Effector memory CD8-positive, alpha-beta T cell (primary cell): Measurements from ENCODE around the gene GATA1.
A peak's percentile ranks its signal among the peaks of the same experiment; 100 is the strongest.

Source experiments
- ATAC-seq: fragments of 150-1000 bp; cut with Tn5 transposase; replicated peaks from 2 replicates; pipeline ENCODE4 v1.10.0; 2021; ENCODE audit warnings: mild to moderate bottlenecking, moderate library complexity
- DNase-seq, 3 experiments: peaks; one replicate each; pipeline ENCODE4 v3.0.0; 2021
- H3K27ac Mint-ChIP-seq, 2 donors: one replicate each; pipeline ENCODE4 v1.8.0; 2022; ENCODE audit warnings: mild to moderate bottlenecking in 2 of 2, mixed read lengths in 2 of 2, moderate library complexity in 2 of 2
- H3K27me3 Mint-ChIP-seq, 2 donors: one replicate each; pipeline ENCODE4 v1.8.0; 2022; ENCODE audit warnings: mixed read lengths in 2 of 2
- H3K36me3 Mint-ChIP-seq: one replicate; pipeline ENCODE4 v1.8.0; 2022; ENCODE audit warnings: mild to moderate bottlenecking, moderate library complexity, mixed read lengths; ENCODE audit not compliant: insufficient read depth
- H3K4me1 Mint-ChIP-seq, 2 donors: one replicate each; pipeline ENCODE4 v1.8.0; 2022; ENCODE audit warnings: low read depth in 2 of 2, mixed read lengths in 2 of 2
- H3K4me3 Mint-ChIP-seq, 2 donors: one replicate each; pipeline ENCODE4 v1.8.0; 2022; ENCODE audit warnings: mild to moderate bottlenecking in 2 of 2, mixed read lengths in 2 of 2, moderate library complexity in 2 of 2
- H3K9me3 Mint-ChIP-seq, 2 donors: one replicate each; pipeline ENCODE4 v1.8.0; 2022; ENCODE audit warnings: mixed read lengths in 2 of 2

Gene GATA1

GRCh38 chrX:48827654-48827968 is 41.2 kb downstream of the GATA1 start:
- peak overlapping the region; percentile 66 to 81 for H3K4me3 Mint-ChIP-seq
- ATAC-seq: no peak
- H3K9me3 Mint-ChIP-seq: no peaks in the 10 kb centered on the region

DNA sequence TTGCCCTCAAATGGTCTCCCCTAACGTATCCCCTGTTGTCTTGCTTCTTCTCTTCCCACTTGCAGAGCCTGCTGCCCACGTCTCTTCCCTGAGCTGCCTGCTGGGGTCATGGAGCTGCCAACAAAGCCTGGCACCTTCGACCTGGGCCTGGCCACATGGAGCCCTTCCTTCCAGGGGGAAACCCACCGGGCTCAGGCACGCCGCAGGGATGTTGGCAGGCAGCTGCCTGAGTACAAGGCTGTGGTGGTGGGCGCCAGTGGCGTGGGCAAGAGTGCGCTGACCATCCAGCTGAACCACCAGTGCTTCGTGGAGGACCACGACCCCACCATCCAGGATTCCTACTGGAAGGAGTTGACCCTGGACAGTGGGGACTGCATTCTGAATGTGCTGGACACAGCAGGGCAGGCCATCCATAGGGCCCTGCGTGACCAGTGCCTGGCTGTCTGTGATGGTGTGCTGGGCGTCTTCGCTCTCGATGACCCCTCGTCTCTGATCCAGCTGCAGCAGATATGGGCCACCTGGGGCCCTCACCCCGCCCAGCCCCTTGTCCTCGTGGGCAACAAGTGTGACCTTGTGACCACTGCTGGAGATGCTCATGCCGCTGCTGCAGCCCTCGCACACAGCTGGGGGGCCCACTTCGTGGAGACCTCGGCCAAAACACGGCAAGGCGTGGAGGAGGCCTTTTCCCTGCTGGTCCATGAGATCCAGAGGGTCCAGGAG is 42.8 kb downstream of the GATA1 start:
- H3K27me3 Mint-ChIP-seq: peaks cover 19 to 59% of the 10 kb centered on the region in 2 donors
- DNase-seq (no peak), ATAC-seq (no peak)
- H3K27ac Mint-ChIP-seq: no peak overlapping the region
- no peak overlapping the region for H3K4me3 Mint-ChIP-seq
- H3K4me1 Mint-ChIP-seq: peaks cover 1 to 7% of the 10 kb centered on the region in 2 donors
- peaks cover 6% of the 10 kb centered on the region for H3K36me3 Mint-ChIP-seq
- H3K9me3 Mint-ChIP-seq: no peaks in the 10 kb centered on the region

More at GRCh38 chrX:48827654-48827968, 41.2 kb downstream of the GATA1 start:
- peak overlapping the region in 1 of 2 donors; percentile 75 for H3K27ac Mint-ChIP-seq
- no peak for DNase-seq
- H3K36me3 Mint-ChIP-seq: peaks cover 6% of the 10 kb centered on the region
- peaks cover 0 to 4% of the 10 kb centered on the region in 2 donors for H3K4me1 Mint-ChIP-seq
- peaks cover 15 to 43% of the 10 kb centered on the region in 2 donors for H3K27me3 Mint-ChIP-seq

- ATAC-seq (no peak), DNase-seq (no peak)
- peaks cover 10 to 15% of the 10 kb centered on the region in 2 donors for H3K4me1 Mint-ChIP-seq
- H3K27me3 Mint-ChIP-seq: peaks cover 26 to 68% of the 10 kb centered on the region in 2 donors
- H3K9me3 Mint-ChIP-seq: no peaks in the 10 kb centered on the region
- H3K36me3 Mint-ChIP-seq: no peaks in the 10 kb centered on the region
- no peak overlapping the region for H3K4me3 Mint-ChIP-seq
- no peak overlapping the region for H3K27ac Mint-ChIP-seq
Measured at GRCh38 chrX:48831136-48831908, 44.9 kb downstream of the GATA1 start.

- Mint-ChIP-seq H3K27me3 (peaks cover 26 to 68% of the 10 kb centered on the region in 2 donors), H3K36me3 (no peaks in the 10 kb centered on the region), H3K4me1 (peaks cover 10 to 15% of the 10 kb centered on the region in 2 donors), H3K9me3 (no peaks in the 10 kb centered on the region), H3K4me3 (no peak overlapping the region), H3K27ac (no peak overlapping the region)
- no peak for DNase-seq
- no peak for ATAC-seq
Measured at GRCh38 chrX:48831909-48832291, 45.5 kb downstream of the GATA1 start.

GRCh38 chrX:48833542-48834138 is 47.2 kb downstream of the GATA1 start:
- Mint-ChIP-seq H3K4me1 (peaks cover 10% of the 10 kb centered on the region in 2 donors), H3K4me3 (peak overlapping the region; percentile 72 to 85), H3K27me3 (peaks cover 20 to 53% of the 10 kb centered on the region in 2 donors), H3K27ac (no peak overlapping the region), H3K9me3 (no peaks in the 10 kb centered on the region), H3K36me3 (no peaks in the 10 kb centered on the region)
- DNase-seq: no peak
- ATAC-seq: no peak

DNA sequence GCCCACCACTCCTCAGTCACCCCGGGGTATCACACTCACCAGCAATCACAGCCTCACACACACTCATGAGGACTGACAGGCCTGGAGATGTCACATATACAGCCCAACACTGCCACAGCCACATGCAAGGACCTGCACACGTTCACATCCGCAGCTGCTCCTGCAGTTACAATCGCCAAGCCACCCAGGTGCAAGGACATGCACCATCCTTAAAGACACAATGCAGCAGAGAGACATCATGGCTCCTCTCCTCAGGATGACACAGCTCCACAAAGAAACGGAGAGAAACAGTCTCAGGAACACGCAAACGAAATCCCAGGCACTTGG is 48.0 kb downstream of the GATA1 start:
- H3K4me3 Mint-ChIP-seq: peak overlapping the region; percentile 72 to 85
- peaks cover 10% of the 10 kb centered on the region in 2 donors for H3K4me1 Mint-ChIP-seq
- no peaks in the 10 kb centered on the region for H3K9me3 Mint-ChIP-seq
- no peak for ATAC-seq
- peaks cover 20 to 46% of the 10 kb centered on the region in 2 donors for H3K27me3 Mint-ChIP-seq
- no peaks in the 10 kb centered on the region for H3K36me3 Mint-ChIP-seq
- peak overlapping the region; percentile 17 to 34 for H3K27ac Mint-ChIP-seq
- no peak for DNase-seq

DNA sequence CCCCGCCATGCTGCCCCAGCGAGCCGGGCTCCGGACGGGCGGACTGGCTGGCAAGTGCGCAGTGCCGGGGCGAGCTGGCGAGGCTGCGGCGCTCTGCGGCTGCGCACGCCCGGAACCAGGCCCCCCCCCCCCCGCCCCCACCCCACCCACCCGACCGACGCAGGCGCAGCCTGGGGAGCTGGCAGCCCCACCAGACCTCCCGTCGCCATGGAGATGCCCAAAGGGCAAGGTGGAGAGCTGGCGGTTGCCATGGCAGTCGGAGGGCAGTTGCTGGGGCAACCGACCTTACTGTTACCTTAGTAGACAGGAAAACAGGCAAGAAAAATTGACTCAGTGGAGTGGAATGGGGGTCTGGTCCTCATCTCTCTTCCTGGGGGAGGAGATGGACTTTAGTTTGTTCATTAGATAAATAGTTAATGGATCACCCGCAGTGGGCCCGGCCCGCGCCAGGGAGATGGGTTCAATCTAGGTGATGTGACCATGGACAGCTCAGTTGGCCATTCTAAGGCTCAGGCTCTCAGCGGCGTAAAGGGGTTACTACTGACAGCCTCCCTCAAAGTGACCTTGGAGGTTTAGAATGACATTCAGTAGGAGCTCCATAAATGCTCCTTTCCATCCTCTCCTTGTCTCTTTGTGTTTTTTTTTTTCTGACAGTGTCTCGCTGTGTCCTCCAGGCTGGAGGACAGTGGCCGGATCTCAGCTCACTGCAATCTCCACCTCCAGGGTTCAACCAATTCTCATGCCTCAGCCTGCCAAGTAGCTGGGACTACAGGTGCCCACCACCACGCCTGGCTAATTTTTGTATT is 49.3 kb downstream of the GATA1 start, which contains the start of gene PCSK1N:
Gene PCSK1N, minus strand, starts transcription at position 87 of the 806 bp plus-strand sequence. Its CDS starts 78 bp downstream, at position 9.
- ATAC-seq (peak; percentile 64), DNase-seq (peak in 2 of 3 experiments; percentile 10 to 11)
- Mint-ChIP-seq H3K4me1 (peaks cover 10% of the 10 kb centered on the region in 2 donors), H3K27ac (peak within 1 kb of the TSS; percentile 34 to 62), H3K36me3 (no peaks in the 10 kb centered on the region), H3K4me3 (peak within 1 kb of the TSS; percentile 72 to 85), H3K9me3 (no peaks in the 10 kb centered on the region), H3K27me3 (peaks cover 16 to 32% of the 10 kb centered on the region in 2 donors)

GRCh38 chrX:48839686-48840085 is 53.3 kb downstream of the GATA1 start:
- Mint-ChIP-seq H3K4me3 (no peak overlapping the region), H3K9me3 (no peaks in the 10 kb centered on the region), H3K4me1 (peaks cover 3% of the 10 kb centered on the region in 2 donors), H3K27ac (no peak overlapping the region), H3K36me3 (no peaks in the 10 kb centered on the region), H3K27me3 (peaks cover 7 to 22% of the 10 kb centered on the region in 2 donors)
- DNase-seq (no peak), ATAC-seq (no peak)
